Pons (tissue), 1 donor: ENCODE measurements around the gene PRKCB.

Experiments used
- DNase-seq: peaks from one replicate; pipeline ENCODE4 v3.0.0-alpha.2; 2016; ENCODE audit warnings: low spot score

PRKCB gene

DNA sequence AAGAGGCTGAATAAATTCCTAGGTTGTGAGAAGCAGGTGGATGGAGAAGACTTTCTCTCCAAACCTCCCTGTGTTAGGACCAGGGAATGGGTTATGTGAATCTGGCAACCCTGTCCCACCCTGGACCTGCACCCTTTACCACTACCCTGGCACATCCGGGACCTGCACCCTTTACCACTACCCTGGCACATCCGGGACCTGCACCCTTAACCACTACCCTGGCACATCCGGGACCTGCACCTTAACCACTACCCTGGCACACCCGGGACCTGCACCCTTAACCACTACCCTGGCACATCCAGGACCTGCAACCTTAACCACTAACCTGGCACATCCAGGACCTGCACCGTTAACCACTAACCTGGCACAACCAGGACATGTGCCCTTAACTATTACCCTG is 213.3 kb downstream of the PRKCB start:
- DNase-seq = no peak

GRCh38 chr16:24051125-24051524 is 215.3 kb downstream of the PRKCB start:
- DNase-seq = no peak

GRCh38 chr16:24052329-24053098 is 216.7 kb downstream of the PRKCB start:
- DNase-seq = no peak

GRCh38 chr16:24053099-24053946 is 217.5 kb downstream of the PRKCB start:
- DNase-seq = no peak

- DNase-seq = no peak
Measured at GRCh38 chr16:24054741-24055491, 219.1 kb downstream of the PRKCB start.

DNA sequence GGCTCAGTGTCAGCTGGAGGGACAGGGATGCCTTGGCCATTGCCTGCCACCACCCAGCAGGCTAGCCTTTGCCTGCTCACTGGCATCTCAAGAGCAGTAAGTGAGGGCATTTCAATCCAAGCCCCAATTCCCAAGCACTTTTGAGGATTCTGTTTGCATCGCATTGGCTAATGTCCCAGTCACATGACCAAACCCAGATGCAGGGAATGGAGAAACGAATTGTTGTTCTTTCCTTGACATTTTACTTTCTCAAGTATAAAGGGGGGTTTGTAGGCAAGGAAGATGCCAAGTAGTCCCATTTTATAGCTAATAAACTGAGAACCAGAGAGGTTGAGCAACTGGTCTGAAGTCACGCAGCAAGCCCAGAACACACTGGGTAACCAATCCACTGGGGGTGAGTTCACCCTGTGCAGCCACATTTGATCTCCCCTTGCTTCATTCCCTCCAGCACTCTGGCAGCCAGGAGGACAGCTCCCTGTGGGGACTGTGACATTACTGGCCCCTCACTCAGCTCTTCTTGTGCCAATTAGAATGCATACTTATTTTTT is 226.6 kb downstream of the PRKCB start:
- no peak for DNase-seq

DNA sequence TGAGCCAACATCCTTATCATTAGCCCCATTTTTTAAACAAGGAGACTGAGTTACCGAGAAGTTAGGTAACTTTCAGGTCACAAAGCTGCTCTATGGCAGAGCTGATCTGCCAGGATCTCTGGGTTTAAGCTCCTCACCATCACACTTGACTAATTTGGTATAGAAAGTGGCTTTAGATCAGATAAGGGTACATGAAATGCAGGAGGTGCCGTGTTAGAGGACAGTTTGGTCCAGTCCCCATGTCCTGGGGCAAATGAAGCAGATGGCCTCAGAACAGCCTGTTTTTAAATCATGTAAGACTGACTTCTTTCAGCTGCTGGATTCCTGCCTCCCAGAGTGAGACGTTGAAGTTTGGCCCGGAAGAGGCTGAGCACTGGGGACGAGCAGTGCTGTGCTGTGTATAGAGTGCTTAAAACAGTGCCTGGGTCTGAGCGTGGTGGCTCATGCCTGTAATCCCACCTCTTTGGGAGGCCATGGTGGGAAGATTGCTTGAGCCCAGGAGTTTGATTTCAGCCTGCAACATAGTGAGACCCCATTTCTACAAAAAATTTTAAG is 233.3 kb downstream of the PRKCB start:
- DNase-seq = no peak

DNA sequence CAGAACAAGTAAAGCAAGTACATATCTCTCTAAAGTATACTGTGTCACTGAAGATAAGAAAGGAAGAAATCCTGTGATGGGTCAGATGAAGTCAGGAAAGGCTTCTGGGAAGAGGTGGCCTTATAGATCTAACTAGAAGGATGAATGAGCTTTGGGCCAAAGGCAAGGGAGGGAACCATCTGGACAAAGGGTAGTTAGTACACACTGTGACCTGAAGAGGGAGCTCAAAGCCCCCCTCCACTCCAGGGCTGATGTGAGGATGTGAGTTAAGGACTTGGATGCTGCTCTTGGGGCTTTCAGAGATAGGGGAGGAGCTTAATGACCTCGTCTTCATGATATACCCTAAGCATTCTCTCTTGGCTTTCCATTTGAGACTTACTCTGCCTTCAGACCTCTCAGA is 235.1 kb downstream of the PRKCB start:
- DNase-seq = peak; percentile 42

GRCh38 chr16:24071666-24072360 is 236.0 kb downstream of the PRKCB start:
- no peak for DNase-seq

- no peak for DNase-seq
Measured at GRCh38 chr16:24073321-24073720, 237.5 kb downstream of the PRKCB start.

GRCh38 chr16:24074574-24074973 is 238.8 kb downstream of the PRKCB start:
- no peak for DNase-seq

- DNase-seq = no peak
Measured at GRCh38 chr16:24075302-24075701, 239.5 kb downstream of the PRKCB start.

GRCh38 chr16:24075931-24076716 is 240.3 kb downstream of the PRKCB start:
- DNase-seq = no peak

GRCh38 chr16:24077292-24077691 is 241.5 kb downstream of the PRKCB start:
- DNase-seq = no peak

DNA sequence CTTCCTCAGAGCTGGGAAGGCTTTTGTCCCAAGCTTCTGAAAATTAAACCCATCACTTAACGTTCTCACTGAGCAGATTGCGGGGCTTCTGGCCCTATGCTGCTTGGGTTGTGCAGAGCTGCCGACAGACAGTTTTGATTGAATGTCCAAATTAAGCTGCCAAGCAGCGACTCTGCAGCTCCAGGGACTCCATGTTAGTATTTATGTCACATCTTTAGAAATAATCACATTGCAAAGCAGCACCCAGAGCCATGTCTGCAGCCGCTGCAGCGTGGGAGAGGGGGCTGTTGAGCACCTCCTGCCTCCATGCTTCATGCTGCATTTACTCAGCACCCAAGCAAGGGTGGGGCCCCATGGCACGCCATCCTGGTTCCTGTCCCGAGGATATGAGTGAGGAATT is 242.2 kb downstream of the PRKCB start:
- DNase-seq = no peak

DNA sequence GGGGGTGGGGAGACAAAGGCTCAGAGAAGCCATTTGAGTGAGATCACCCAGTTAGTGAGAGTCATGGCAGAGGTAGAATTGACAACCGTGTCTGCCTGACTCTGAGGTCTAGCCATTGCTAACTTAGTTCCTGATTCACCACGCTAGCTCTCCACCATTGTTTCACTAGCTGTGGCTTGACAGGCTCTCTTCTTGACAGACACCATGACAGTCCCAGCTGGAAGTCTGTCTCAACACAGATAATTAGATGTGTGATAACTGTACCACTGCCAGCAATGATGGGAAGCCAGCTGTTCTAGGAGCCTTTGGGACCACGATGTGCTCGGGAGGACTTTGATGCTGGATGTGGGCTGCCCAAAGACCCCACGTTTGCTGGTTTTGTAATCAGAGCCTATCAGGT is 249.9 kb downstream of the PRKCB start:
- DNase-seq = no peak

- no peak for DNase-seq
Measured at GRCh38 chr16:24087891-24088410, 252.2 kb downstream of the PRKCB start.

DNA sequence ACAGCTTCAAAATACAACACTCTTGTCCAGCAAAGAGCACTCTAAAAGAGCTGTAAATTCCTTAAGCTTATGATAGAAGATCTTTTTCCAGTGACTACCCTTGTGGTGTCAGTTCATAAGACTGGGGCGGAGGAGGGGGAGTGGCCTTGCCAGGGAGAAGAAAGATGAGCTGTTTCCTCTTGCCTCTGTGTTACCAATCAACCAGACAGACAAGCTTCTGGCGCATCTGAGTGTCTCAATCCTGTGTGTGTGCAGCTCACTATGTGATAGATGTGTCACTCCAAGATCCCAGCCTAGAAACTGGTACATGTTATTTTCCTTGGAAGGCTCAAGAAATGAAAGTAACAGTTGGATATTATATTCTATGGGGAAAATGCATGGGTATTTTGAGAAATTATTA is 253.0 kb downstream of the PRKCB start:
- no peak for DNase-seq

DNA sequence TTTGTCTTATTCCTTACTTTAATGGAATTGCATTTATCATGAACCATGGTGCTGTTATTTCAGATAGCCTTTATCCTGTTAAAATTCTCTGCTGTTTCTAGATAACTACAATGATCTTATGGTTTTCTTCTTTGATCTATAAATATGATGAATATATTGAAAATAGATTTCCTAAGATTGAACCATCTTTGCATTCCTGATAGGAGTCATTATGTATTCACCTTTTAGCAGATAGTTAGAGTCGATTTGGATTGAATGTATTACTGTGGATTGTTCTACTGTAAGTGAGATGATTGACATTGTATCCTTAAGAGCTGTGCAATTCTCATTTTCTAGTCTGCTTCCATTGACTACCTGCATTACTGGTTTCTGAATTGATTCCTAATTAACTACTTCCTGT is 255.3 kb downstream of the PRKCB start:
- DNase-seq = no peak

- no peak for DNase-seq
Measured at GRCh38 chr16:24093049-24093448, 257.3 kb downstream of the PRKCB start.
